ENCODE measurements around the gene COQ2. TPM values are rescaled to one million over a fixed set of nuclear protein-coding genes. Genes with fewer than 3 reads are reported as not detected.
"Not testable (repeated sequence)": the region's sequence is repeated elsewhere in the genome, so short reads cannot be mapped to it uniquely, and the experiment has no call there.

The COQ2 gene
- total RNA-seq, 4 donors from 2014 or later, result 3.2 to 22.6 (median 9.5) TPM

DNA sequence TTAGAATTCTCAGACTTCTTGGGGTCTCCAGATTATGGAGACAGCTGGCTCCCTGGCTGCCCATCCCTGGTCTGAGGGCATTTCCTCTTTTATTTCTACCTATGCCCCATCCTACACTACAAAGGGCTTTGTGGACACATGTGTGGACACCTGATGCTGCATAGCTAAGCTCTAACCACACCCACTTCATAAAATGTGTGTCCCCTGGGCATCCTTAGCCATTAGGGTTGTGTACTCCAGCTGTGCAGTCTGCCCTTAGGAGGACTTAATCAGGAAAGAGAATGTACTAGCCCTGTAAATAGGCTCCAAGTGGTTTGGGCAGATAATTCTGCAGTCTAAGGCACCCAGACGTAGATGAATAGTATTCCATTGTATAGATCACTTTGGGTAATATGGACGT lies 47.0 kb downstream of the COQ2 start:
- intact Hi-C loops (cut with DNase I; ENCODE audit: low total_unique reads), result no loop called here

GRCh38 chr4:83235645-83236133 lies 48.9 kb downstream of the COQ2 start:
- H3K27me3 ChIP-seq; H3K36me3 ChIP-seq; H3K4me1 ChIP-seq; DNase-seq; H3K4me3 ChIP-seq; H3K27ac ChIP-seq; intact Hi-C loops (cut with DNase I; ENCODE audit: low total_unique reads); H3K9me3 ChIP-seq: not testable (repeated sequence)

More for the DNA sequence above, 47.0 kb downstream of the COQ2 start:
- Histone ChIP-seq H3K4me1 (no peaks in the 10 kb centered on the region), H3K9me3 (no peaks in the 10 kb centered on the region), H3K36me3 (no peaks in the 10 kb centered on the region), H3K27me3 (no peaks in the 10 kb centered on the region), H3K4me3 (no peak overlapping the region), H3K27ac (no peak overlapping the region)
- no peak for DNase-seq
- no peak for TF ChIP-seq POLR2A (IDR thresholded peaks at IDR 0.05)
- TF ChIP-seq, protein P1, sequence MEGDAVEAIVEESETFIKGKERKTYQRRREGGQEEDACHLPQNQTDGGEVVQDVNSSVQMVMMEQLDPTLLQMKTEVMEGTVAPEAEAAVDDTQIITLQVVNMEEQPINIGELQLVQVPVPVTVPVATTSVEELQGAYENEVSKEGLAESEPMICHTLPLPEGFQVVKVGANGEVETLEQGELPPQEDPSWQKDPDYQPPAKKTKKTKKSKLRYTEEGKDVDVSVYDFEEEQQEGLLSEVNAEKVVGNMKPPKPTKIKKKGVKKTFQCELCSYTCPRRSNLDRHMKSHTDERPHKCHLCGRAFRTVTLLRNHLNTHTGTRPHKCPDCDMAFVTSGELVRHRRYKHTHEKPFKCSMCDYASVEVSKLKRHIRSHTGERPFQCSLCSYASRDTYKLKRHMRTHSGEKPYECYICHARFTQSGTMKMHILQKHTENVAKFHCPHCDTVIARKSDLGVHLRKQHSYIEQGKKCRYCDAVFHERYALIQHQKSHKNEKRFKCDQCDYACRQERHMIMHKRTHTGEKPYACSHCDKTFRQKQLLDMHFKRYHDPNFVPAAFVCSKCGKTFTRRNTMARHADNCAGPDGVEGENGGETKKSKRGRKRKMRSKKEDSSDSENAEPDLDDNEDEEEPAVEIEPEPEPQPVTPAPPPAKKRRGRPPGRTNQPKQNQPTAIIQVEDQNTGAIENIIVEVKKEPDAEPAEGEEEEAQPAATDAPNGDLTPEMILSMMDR (IDR thresholded peaks at IDR 0.05), result no peak

DNA sequence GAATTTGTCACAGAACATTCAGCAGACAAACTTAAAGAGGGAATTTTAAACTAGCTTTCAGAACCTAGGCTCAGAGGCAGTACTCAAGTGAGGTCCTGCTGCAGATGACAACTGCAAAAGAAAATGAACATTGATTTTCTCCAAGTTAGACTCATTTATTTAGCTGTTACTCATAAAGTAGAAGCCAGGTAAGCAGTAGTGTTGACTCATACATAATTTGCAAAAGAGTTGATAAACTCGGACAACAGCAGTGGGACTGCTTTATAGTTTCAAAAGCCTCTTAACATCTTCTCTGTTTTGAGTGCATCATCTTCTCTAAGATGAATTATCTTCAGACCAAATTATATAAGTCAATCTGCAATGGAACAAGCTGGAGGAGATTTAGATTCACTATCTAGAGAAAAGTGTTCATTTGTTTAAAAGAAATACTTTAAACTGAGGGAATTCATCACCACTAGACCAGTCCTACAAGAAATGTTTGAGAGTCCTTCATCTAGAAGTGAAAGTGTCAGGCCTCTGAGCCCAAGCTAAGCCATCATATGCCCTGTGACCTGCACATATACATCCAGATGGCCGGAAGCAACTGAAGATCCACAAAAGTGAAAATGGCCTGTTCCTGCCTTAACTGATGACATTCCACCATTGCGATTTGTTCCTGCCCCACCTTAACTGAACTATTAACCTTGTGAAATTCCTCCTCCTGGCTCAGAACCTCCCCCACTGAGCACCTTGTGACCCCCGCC lies 49.5 kb downstream of the COQ2 start:
- intact Hi-C loops (cut with DNase I; ENCODE audit: low total_unique reads), result no loop called here
- Histone ChIP-seq H3K4me1 (no peaks in the 10 kb centered on the region), H3K27ac (no peak overlapping the region), H3K27me3 (no peaks in the 10 kb centered on the region), H3K36me3 (no peaks in the 10 kb centered on the region), H3K9me3 (no peaks in the 10 kb centered on the region), H3K4me3 (no peak overlapping the region)
- TF ChIP-seq POLR2A (IDR thresholded peaks at IDR 0.05), result no peak
- TF ChIP-seq, protein P1 (IDR thresholded peaks at IDR 0.05), result no peak
- no peak for DNase-seq

DNA sequence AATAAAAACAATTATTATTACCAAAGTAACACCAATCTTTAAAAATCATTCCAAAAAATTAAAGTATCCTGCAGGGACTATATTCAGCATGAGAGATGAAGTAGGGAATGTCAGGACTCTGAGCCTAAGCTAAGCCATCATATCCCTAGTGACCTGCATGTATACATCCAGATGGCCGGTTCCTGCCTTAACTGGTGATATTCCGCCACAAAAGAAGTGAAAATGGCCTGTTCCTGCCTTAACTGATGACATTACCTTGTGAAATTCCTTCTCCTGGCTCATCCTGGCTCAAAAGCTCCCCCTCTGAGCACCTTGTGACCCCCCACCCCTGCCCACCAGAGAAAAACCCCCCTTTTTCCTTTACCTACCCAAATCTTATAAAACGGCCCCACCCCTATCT lies 50.2 kb downstream of the COQ2 start:
- H3K4me3 ChIP-seq; H3K36me3 ChIP-seq; H3K9me3 ChIP-seq; H3K27me3 ChIP-seq; intact Hi-C loops (cut with DNase I; ENCODE audit: low total_unique reads); DNase-seq; H3K27ac ChIP-seq; H3K4me1 ChIP-seq: not testable (repeated sequence)

DNA sequence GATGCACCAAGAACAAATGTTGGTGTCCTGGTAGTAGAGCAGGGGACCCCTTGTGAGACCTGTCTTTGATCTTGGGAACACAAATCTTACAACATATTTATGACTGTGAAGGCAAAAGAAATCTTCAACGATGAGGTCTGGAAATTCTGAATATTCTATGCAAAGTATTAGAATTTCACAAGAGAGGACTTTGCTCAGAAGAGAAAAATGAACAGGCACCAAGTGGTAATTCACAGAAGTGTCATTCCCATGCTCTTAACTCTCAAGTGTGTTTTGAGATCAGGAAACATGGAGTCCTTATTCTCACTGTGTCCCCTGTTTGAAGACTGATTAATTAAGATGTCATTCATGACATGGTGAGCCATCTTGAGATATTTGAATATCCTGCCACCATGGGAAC lies 52.5 kb downstream of the COQ2 start:
- TF ChIP-seq POLR2A (IDR thresholded peaks at IDR 0.05), result no peak
- TF ChIP-seq, protein P1 (IDR thresholded peaks at IDR 0.05), result no peak
- H3K27me3 ChIP-seq, result no peaks in the 10 kb centered on the region
- H3K9me3 ChIP-seq, result no peaks in the 10 kb centered on the region
- no peaks in the 10 kb centered on the region for H3K4me1 ChIP-seq
- no peak for DNase-seq
- intact Hi-C loops (cut with DNase I; ENCODE audit: low total_unique reads), result no loop called here
- H3K4me3 ChIP-seq, result no peak overlapping the region
- H3K36me3 ChIP-seq, result no peaks in the 10 kb centered on the region
- H3K27ac ChIP-seq, result no peak overlapping the region

DNA sequence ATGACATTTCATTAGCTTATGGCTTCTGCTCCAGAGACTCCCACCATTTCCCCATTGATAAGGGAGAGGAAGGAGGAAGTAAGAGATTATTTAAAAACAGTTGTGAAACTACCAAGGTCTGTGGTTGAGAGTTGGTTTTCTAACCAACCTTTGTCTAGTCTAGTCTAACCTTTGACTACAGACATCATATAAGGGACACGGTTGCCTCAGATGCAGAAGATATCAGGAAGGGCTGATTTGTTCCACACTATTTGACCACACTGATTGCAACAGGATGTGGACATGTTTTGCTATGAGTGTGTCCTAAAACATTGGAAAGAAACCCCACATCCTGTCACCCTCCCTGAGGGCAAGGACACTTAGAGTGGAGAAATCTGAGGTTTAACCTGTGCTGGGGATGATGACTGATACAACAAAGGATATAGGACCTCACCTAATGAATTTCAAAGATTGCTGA lies 53.0 kb downstream of the COQ2 start:
- H3K36me3 ChIP-seq, result no peaks in the 10 kb centered on the region
- TF ChIP-seq POLR2A (IDR thresholded peaks at IDR 0.05), result no peak
- H3K27ac ChIP-seq, result no peak overlapping the region
- H3K4me1 ChIP-seq, result no peaks in the 10 kb centered on the region
- DNase-seq, result no peak
- no peaks in the 10 kb centered on the region for H3K27me3 ChIP-seq
- H3K9me3 ChIP-seq, result no peaks in the 10 kb centered on the region
- intact Hi-C loops (cut with DNase I; ENCODE audit: low total_unique reads), result no loop called here
- H3K4me3 ChIP-seq, result no peak overlapping the region
